GM12874 (cell line): ENCODE data around the gene ALPI.

Experiments
- TF ChIP-seq, protein P1 (sequence below): IDR thresholded peaks from 2 replicates; pipeline ENCODE4 v1.5.1; 2011; ENCODE audit warnings: low read depth, mild to moderate bottlenecking, control low read depth, low read length, moderate library complexity; ENCODE audit not compliant: insufficient read depth

The ALPI gene

DNA sequence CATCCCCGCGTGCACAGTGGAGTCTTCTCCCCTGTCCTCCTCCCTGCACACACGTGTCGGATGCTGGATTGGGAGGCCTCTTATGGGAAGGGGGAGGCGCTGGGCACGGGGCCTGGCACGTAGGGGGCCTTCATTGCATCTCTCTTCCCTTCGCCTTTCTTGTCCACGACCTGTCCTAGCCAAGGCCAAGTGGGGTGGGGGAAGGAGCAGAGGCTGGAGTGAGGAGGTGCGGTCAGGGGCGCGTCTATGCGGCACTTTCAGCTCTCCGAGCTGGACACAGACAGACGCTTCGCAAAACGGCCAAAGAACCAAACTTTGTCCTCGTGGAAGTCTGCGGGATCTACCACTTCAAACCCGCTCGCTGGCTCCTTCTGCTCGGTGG lies 35.9 kb upstream of the ALPI start:
- TF ChIP-seq, protein P1, sequence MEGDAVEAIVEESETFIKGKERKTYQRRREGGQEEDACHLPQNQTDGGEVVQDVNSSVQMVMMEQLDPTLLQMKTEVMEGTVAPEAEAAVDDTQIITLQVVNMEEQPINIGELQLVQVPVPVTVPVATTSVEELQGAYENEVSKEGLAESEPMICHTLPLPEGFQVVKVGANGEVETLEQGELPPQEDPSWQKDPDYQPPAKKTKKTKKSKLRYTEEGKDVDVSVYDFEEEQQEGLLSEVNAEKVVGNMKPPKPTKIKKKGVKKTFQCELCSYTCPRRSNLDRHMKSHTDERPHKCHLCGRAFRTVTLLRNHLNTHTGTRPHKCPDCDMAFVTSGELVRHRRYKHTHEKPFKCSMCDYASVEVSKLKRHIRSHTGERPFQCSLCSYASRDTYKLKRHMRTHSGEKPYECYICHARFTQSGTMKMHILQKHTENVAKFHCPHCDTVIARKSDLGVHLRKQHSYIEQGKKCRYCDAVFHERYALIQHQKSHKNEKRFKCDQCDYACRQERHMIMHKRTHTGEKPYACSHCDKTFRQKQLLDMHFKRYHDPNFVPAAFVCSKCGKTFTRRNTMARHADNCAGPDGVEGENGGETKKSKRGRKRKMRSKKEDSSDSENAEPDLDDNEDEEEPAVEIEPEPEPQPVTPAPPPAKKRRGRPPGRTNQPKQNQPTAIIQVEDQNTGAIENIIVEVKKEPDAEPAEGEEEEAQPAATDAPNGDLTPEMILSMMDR = no peak

GRCh38 chr2:232420463-232421188 lies 35.3 kb upstream of the ALPI start:
- TF ChIP-seq, protein P1 = no peak

DNA sequence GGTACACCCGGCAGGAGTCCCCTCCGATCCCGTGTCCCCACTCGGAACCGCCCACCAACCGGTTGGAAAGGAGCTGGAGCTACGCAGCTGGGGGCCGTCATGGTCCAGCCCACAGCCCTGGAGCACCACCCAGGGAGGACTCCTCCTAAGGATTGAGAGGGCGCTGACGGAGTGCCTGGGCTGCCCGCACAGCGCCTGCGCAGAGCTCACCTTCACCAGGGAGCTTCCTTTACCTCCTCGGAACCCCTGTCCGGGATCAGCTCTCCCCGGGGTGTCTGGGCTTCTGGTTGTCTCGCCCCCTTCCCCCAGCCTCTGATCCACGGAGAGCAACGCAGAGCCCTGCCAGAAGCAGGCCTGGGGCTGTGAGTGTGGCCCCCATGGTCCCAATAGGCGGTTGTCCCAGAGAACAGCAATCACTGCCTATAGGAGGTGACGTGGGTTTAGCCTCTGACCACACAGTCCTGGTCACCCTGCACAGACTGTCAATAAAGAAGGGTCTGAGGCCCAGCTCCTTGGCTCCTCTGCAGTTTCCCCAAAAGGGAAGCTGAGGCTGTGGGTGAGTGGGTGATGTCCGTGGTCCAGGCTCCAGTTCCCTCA lies 34.7 kb upstream of the ALPI start:
- TF ChIP-seq, protein P1 = no peak

DNA sequence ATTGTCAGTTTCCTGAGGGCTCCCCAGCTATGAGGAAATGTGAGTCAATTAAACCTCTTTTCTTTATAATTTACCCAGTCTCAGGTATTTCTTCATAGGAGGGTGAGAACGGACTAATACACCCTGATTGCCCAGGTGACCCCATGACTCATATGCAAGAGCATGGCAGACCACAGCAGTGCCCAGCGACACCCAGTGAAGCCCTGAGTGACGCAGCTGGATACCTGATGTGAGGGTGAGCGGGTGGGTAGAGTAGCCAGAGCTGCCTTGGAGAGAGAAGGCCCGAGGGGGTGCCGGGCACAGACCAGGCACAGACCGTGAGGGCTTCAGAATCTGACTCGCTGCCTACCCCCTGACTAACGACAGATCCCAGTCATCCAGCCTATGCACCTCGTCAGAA lies 33.9 kb upstream of the ALPI start:
- TF ChIP-seq, protein P1 = no peak

- TF ChIP-seq, protein P1 = no peak
Measured at GRCh38 chr2:232431705-232432590, 24.0 kb upstream of the ALPI start.

DNA sequence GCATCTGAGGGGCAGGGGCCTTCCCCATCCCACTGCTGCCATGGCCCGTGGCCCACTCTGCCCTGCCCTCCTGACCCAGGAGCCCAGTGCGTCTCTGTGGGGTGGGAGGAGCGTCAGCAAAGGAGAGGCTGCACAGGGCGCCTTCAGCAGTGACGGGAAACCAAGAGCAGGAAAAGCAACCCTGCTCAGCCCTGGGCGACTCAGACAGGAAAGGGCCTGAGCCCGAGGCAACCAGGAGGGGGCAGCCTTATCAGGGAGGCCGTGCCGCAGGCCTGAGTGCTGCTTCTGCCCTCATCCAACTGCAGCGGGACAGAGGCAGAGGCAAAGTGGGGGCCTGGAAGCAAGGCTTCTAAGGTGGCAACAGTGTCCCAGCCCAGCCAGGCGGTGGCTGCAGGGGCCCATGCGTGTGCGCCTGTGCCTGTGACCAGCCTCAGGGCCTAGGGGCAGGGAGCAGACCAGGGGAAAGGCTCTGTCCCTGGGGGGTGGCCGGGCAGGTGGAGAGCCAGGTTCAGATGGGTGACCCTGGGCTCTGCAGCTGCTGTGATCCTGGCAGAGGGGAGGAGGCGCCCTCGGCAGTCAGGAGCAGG lies 23.3 kb upstream of the ALPI start:
- TF ChIP-seq, protein P1 = 0 out of 2 replicates have a peak, but pooled peaks have one; percentile 1

GRCh38 chr2:232434091-232434490 lies 21.9 kb upstream of the ALPI start:
- TF ChIP-seq, protein P1 = no peak
